ENCODE measurements around the gene BTD.

BTD gene

DNA sequence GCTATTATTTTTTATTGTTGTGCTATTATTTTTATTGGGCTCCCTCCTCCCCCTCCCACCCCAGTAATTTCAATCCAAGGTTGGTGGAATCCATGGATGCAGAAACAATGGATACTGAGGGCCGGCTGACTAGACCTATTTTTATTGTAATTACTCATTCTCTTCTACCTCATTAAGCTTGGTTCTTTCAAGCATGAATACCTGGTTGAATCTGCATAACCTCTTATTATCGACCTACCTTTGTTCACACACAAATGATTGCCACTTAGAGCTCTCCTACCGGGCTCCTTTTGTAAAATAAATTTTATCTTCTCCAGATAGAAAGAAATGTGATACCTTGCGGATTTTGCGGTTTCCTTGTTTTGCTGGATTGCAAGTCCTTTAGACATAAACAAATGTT, 31.6 kb downstream of the BTD start:
- DNase-seq (no peak), ATAC-seq (ENCODE audit: insufficient read depth, low read depth) (no peak)
- peaks cover 55% of the 10 kb centered on the region for H3K4me1 ChIP-seq (ENCODE audit: insufficient read depth, low read length)
- H3K27me3 ChIP-seq (ENCODE audit: insufficient read depth, low read length, poor library complexity): no peaks in the 10 kb centered on the region
- no peaks in the 10 kb centered on the region for H3K9me3 ChIP-seq (ENCODE audit: insufficient read depth, low read length, severe bottlenecking)
- no peak overlapping the region for H3K9ac ChIP-seq (ENCODE audit: low read depth, low read length)
- H3K79me2 ChIP-seq (ENCODE audit: insufficient read depth, low read length): no peaks in the 10 kb centered on the region
- H3K27ac ChIP-seq (ENCODE audit: low read length): no peak overlapping the region
- no peaks in the 10 kb centered on the region for H3K36me3 ChIP-seq (ENCODE audit: insufficient read depth, low read length)
- H4K20me1 ChIP-seq (ENCODE audit: insufficient read depth, low read length): no peaks in the 10 kb centered on the region
- TF ChIP-seq EZH2 (IDR thresholded peaks at IDR 0.05; ENCODE audit: borderline replicate concordance, low read depth, low read length, severe bottlenecking) (no peak), CTCF (IDR thresholded peaks at IDR 0.05; ENCODE audit: borderline replicate concordance, extremely low read depth, low read length, poor library complexity, severe bottlenecking) (no peak)
- H3K4me3 ChIP-seq (ENCODE audit: low read depth in 1 of 2, low read length in 2 of 2): no peak overlapping the region
- no peak overlapping the region for H3K4me2 ChIP-seq (ENCODE audit: insufficient read depth, low read length)
- H2AFZ ChIP-seq (ENCODE audit: low read depth, low read length): no peak overlapping the region

- H3K79me2 ChIP-seq (ENCODE audit: insufficient read depth, low read length): no peaks in the 10 kb centered on the region
- no peak overlapping the region for H3K4me3 ChIP-seq (ENCODE audit: low read depth in 1 of 2, low read length in 2 of 2)
- ATAC-seq (ENCODE audit: insufficient read depth, low read depth) (no peak), DNase-seq (no peak)
- H3K4me1 ChIP-seq (ENCODE audit: insufficient read depth, low read length): peaks cover 63% of the 10 kb centered on the region
- no peaks in the 10 kb centered on the region for H3K9me3 ChIP-seq (ENCODE audit: insufficient read depth, low read length, severe bottlenecking)
- H3K27ac ChIP-seq (ENCODE audit: low read length): no peak overlapping the region
- H3K36me3 ChIP-seq (ENCODE audit: insufficient read depth, low read length): no peaks in the 10 kb centered on the region
- no peak overlapping the region for H2AFZ ChIP-seq (ENCODE audit: low read depth, low read length)
- H3K9ac ChIP-seq (ENCODE audit: low read depth, low read length): no peak overlapping the region
- H3K27me3 ChIP-seq (ENCODE audit: insufficient read depth, low read length, poor library complexity): no peaks in the 10 kb centered on the region
- TF ChIP-seq CTCF (IDR thresholded peaks at IDR 0.05; ENCODE audit: borderline replicate concordance, extremely low read depth, low read length, poor library complexity, severe bottlenecking) (no peak), EZH2 (IDR thresholded peaks at IDR 0.05; ENCODE audit: borderline replicate concordance, low read depth, low read length, severe bottlenecking) (no peak)
- no peaks in the 10 kb centered on the region for H4K20me1 ChIP-seq (ENCODE audit: insufficient read depth, low read length)
- H3K4me2 ChIP-seq (ENCODE audit: insufficient read depth, low read length): no peak overlapping the region
Measured at GRCh38 chr3:15633766-15634598, 32.4 kb downstream of the BTD start.

DNA sequence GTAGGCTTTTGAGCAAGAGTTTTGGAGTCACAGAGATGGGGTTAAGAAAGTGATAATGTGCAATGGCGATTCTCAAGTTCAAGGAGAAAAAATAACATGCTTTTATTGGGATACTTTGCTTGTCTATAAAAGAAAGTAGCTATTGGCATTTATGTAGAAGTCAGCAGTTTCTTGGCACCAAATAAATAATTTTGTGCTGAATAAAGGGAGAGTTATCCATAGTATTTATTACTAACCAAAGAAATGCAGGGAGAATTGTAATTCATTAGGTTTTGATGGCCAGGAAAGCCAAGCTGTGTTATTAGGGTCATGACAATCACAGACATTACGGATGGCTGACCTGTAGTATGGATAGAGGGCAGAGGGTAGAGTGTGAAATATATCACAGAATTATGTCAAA, 33.1 kb downstream of the BTD start:
- no peak overlapping the region for H3K9ac ChIP-seq (ENCODE audit: low read depth, low read length)
- H3K4me1 ChIP-seq (ENCODE audit: insufficient read depth, low read length): peaks cover 64% of the 10 kb centered on the region
- TF ChIP-seq CTCF (IDR thresholded peaks at IDR 0.05; ENCODE audit: borderline replicate concordance, extremely low read depth, low read length, poor library complexity, severe bottlenecking): no peak
- no peak for TF ChIP-seq EZH2 (IDR thresholded peaks at IDR 0.05; ENCODE audit: borderline replicate concordance, low read depth, low read length, severe bottlenecking)
- H3K27me3 ChIP-seq (ENCODE audit: insufficient read depth, low read length, poor library complexity): no peaks in the 10 kb centered on the region
- no peaks in the 10 kb centered on the region for H3K36me3 ChIP-seq (ENCODE audit: insufficient read depth, low read length)
- DNase-seq (no peak), ATAC-seq (ENCODE audit: insufficient read depth, low read depth) (no peak)
- H3K4me3 ChIP-seq (ENCODE audit: low read depth in 1 of 2, low read length in 2 of 2): no peak overlapping the region
- H2AFZ ChIP-seq (ENCODE audit: low read depth, low read length): no peak overlapping the region
- no peaks in the 10 kb centered on the region for H3K9me3 ChIP-seq (ENCODE audit: insufficient read depth, low read length, severe bottlenecking)
- H4K20me1 ChIP-seq (ENCODE audit: insufficient read depth, low read length): no peaks in the 10 kb centered on the region
- H3K79me2 ChIP-seq (ENCODE audit: insufficient read depth, low read length): no peaks in the 10 kb centered on the region
- no peak overlapping the region for H3K4me2 ChIP-seq (ENCODE audit: insufficient read depth, low read length)
- H3K27ac ChIP-seq (ENCODE audit: low read length): no peak overlapping the region

All from DND-41 (cell line).